NCI-H2107 treated with DMSO at 0.1 percent for 48 hours (cell line): ENCODE data around the gene PGA3.
"Not testable (repeated sequence)": the region's sequence is repeated elsewhere in the genome, so short reads cannot be mapped to it uniquely, and the experiment has no call there.

Source experiments
- DNase-seq: peaks from one replicate; lab custom pipeline; 2025; ENCODE audit not compliant: unreplicated experiment; lab: John Stamatoyannopoulos, UW

PGA3 gene

GRCh38 chr11:61204502-61205059, 1.3 kb downstream of the PGA3 start:
- DNase-seq = not testable (repeated sequence)

GRCh38 chr11:61207636-61208310, 4.5 kb downstream of the PGA3 start:
- not testable (repeated sequence) for DNase-seq

- DNase-seq = not testable (repeated sequence)
Measured at GRCh38 chr11:61210629-61211028, 7.3 kb downstream of the PGA3 start.

GRCh38 chr11:61211327-61211952, 8.1 kb downstream of the PGA3 start:
- not testable (repeated sequence) for DNase-seq

- DNase-seq = not testable (repeated sequence)
Measured at GRCh38 chr11:61212202-61212601, 8.9 kb downstream of the PGA3 start.

- DNase-seq = not testable (repeated sequence)
Measured at GRCh38 chr11:61213711-61214324, 10.5 kb downstream of the PGA3 start.

- DNase-seq = not testable (repeated sequence)
Measured at GRCh38 chr11:61218306-61218705, 15.0 kb downstream of the PGA3 start.

- not testable (repeated sequence) for DNase-seq
Measured at GRCh38 chr11:61219016-61219415, 15.7 kb downstream of the PGA3 start.

GRCh38 chr11:61222047-61222446, 18.7 kb downstream of the PGA3 start, which contains the start of gene PGA4:
PGA4 (plus strand) TSS chr11:61222347; CDS start chr11:61222401, 54 bp downstream.
- DNase-seq = not testable (repeated sequence)

GRCh38 chr11:61222692-61223091, 19.4 kb downstream of the PGA3 start:
- DNase-seq = not testable (repeated sequence)

- DNase-seq = not testable (repeated sequence)
Measured at GRCh38 chr11:61226457-61227137, 23.3 kb downstream of the PGA3 start.

GRCh38 chr11:61229458-61229857, 26.1 kb downstream of the PGA3 start:
- not testable (repeated sequence) for DNase-seq

- not testable (repeated sequence) for DNase-seq
Measured at GRCh38 chr11:61231033-61231432, 27.7 kb downstream of the PGA3 start.

- not testable (repeated sequence) for DNase-seq
Measured at GRCh38 chr11:61231585-61231984, 28.3 kb downstream of the PGA3 start.

GRCh38 chr11:61232548-61233145, 29.3 kb downstream of the PGA3 start:
- not testable (repeated sequence) for DNase-seq

- DNase-seq = not testable (repeated sequence)
Measured at GRCh38 chr11:61237130-61237529, 33.8 kb downstream of the PGA3 start.

GRCh38 chr11:61240288-61240687, 37.0 kb downstream of the PGA3 start:
- not testable (repeated sequence) for DNase-seq

- DNase-seq = not testable (repeated sequence)
Measured at GRCh38 chr11:61240875-61241274, 37.6 kb downstream of the PGA3 start, which contains the start of gene PGA5. PGA5 (plus strand) TSS chr11:61241175; CDS start chr11:61241227, 52 bp downstream.

GRCh38 chr11:61241526-61241925, 38.2 kb downstream of the PGA3 start:
- DNase-seq = not testable (repeated sequence)

GRCh38 chr11:61245284-61245964, 42.1 kb downstream of the PGA3 start:
- DNase-seq = not testable (repeated sequence)
